Measurements from ENCODE around the gene SYT14.

Gene SYT14

DNA sequence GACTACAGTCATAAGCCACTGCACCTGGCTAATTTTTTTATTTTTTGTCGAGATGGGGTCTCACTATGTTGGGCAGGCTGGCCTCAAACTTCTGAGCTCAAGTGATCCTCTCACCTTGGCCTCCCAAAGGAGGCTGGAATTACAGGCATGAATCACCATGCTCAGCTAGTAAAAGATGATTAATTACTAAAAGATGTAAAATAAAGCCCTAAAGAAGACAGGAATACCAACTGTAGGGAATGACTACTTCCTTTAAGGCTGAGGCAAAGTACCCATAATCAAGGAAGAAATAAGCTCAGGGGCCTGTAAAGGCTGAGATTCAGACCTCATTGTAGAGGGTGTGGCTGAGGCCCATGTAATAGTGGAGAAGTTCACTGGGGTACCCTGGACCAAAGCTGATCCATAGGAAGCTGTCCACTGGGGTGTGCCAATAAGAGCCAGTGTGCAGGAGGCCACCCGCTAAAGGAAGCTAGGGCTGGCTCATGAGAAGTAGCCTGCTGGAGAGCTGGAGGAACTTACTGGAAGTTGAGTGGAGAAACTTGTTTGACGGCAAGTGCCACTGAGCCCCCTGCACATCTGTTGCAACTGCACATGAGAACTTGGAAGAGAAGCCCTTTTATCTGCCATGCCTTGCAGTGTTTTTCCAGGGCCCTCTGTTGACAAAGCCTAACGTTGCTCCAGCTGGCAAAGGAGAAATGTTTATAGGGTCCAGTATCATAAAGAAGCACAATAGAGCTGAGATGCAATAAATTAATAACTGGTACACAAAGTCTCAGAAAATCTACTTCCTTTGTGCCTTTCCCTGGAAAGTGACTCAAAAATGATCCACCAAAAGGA is 276.8 kb downstream of the SYT14 start:
- no peak for DNase-seq

DNA sequence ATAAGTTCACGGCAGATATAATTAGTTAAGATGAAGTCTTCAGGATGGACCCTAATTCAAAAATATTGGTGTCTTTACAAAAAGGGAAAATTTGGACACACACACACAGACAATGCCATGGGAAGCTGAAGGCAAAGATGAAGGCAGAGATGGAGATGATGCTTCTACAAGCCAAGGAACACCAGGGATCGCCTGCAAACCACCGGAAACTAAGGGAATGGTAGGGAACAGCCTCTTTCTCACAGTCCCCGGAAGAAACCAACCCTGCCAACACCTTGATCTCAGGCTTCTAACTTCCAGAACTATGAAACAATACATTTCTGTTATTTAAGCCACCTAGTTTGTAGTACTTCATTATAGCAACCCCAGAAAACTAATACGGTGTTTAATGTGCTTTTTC is 279.5 kb downstream of the SYT14 start:
- DNase-seq: no peak

DNA sequence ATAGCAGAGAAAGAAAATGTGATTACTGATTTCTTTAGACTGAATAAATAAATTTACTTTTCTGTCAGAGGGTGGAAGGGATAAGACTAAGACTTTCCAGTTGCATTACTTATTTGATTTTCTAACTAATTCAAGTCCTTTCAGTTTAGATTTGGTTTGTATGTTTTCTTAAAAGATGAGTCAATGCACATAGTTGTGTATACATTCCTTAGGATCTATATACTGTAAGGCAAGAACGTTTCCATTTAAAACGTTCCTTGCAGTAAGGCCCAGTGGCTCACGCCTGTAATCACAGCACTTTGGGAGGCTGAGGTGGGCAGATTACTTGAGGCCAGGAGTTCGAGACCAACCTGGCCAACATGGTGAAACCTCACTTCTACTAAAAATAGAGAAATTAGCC is 280.0 kb downstream of the SYT14 start:
- DNase-seq: no peak
